Caco-2 (cell line): Measurements from ENCODE around the gene RNH1. TPM values are rescaled to one million over a fixed set of nuclear protein-coding genes. Genes with fewer than 3 reads are reported as not detected.
A peak's percentile ranks its signal among the peaks of the same experiment; 100 is the strongest.

ENCODE experiments used
- Bru-seq: library from RNA; stranded (reverse); fragments of 400-500 nt; gene quantifications from one replicate; lab custom pipeline; 2021; lab: Mats Ljungman, UMichigan
- BruChase-seq, 2 experiments: library from RNA; stranded (reverse); fragments of 400-500 nt; gene quantifications; one replicate each; lab custom pipeline; 2021; lab: Mats Ljungman, UMichigan
- BruUV-seq: library from RNA; stranded (reverse); fragments of 400-500 nt; replicated peaks from 2 replicates; lab custom pipeline; 2021; lab: Mats Ljungman, UMichigan
- CTCF ChIA-PET: fragments of 300-600 bp; sonication (Branson Sonifier 250); formaldehyde crosslinking; loops from one replicate; lab custom pipeline; 2022; ENCODE audit warnings: antibody characterized with exemption; lab: Charles Lee
- POLR2A ChIA-PET: fragments of 300-600 bp; sonication (Branson Sonifier 250); formaldehyde crosslinking; loops from one replicate; lab custom pipeline; 2022; ENCODE audit warnings: antibody characterized with exemption; lab: Charles Lee
- DNase-seq, 2 experiments: peaks; one replicate each; pipeline versions ENCODE4 v3.0.0 to v3.0.0-alpha.2; 2020 to 2022
- H3K27me3 ChIP-seq: replicated peaks from 2 replicates; pipeline ENCODE4 v1.6.0; 2011; ENCODE audit warnings: low read length; ENCODE audit not compliant: control insufficient read depth, insufficient read depth
- H3K36me3 ChIP-seq: 2 replicates; pipeline ENCODE4 v1.5.1; 2011; ENCODE audit warnings: low read length; ENCODE audit not compliant: control insufficient read depth, insufficient read depth
- H3K4me1 ChIP-seq: fragments of 250-450 bp; sonication (Bioruptor Pico); 2 replicates; pipeline ENCODE4 v1.5.1; 2020; ENCODE audit warnings: mild to moderate bottlenecking
- H3K4me3 ChIP-seq: 2 replicates; pipeline ENCODE4 v1.5.1; 2011; ENCODE audit warnings: low read depth, mild to moderate bottlenecking, control low read depth, low read length
- H3K9me3 ChIP-seq: fragments of 250-450 bp; sonication (Bioruptor Pico); 2 replicates; pipeline ENCODE4 v1.5.1; 2020; ENCODE audit warnings: mild to moderate bottlenecking, moderate library complexity
- H3K27ac Mint-ChIP-seq: one replicate; pipeline ENCODE4 v1.8.0; 2022; ENCODE audit warnings: mixed read lengths; ENCODE audit not compliant: unreplicated experiment
- H3K27me3 Mint-ChIP-seq: one replicate; pipeline ENCODE4 v1.8.0; 2022; ENCODE audit warnings: mixed read lengths; ENCODE audit not compliant: insufficient read depth, unreplicated experiment
- H3K36me3 Mint-ChIP-seq: one replicate; pipeline ENCODE4 v1.8.0; 2022; ENCODE audit warnings: mild to moderate bottlenecking, mixed read lengths; ENCODE audit not compliant: insufficient read depth, unreplicated experiment
- H3K4me1 Mint-ChIP-seq: one replicate; pipeline ENCODE4 v1.8.0; 2022; ENCODE audit warnings: low read depth, mixed read lengths; ENCODE audit not compliant: unreplicated experiment
- H3K4me3 Mint-ChIP-seq: one replicate; pipeline ENCODE4 v1.8.0; 2022; ENCODE audit warnings: mild to moderate bottlenecking, moderate library complexity, mixed read lengths; ENCODE audit not compliant: unreplicated experiment
- H3K9me3 Mint-ChIP-seq: one replicate; pipeline ENCODE4 v1.8.0; 2022; ENCODE audit warnings: mixed read lengths; ENCODE audit not compliant: unreplicated experiment
- CTCF ChIP-seq, 2 experiments: fragments of 200-600 bp in 1 of 2; IDR thresholded peaks; 1 replicate in 1 of 2; 2 replicates in 1 of 2; pipeline versions ENCODE4 v1.5.1 to v1.8.0; 2011 to 2022; ENCODE audit warnings: antibody characterized with exemption in 1 of 2, control low read depth in 1 of 2, inconsistent platforms in 1 of 2, low read depth in 1 of 2, low read length in 1 of 2, mild to moderate bottlenecking in 1 of 2, moderate library complexity in 1 of 2; ENCODE audit not compliant: insufficient read depth in 1 of 2, severe bottlenecking in 1 of 2, unreplicated experiment in 1 of 2
- intact Hi-C: fragments of 100-400 bp; cut with micrococcal nuclease; formaldehyde crosslinking; loops from one replicate; pipeline ENCODE4 v1.10.0; 2022; ENCODE audit not compliant: unreplicated experiment
- long read RNA-seq: library from polyadenylated mRNA; stranded (forward); transcript quantifications from one replicate; pipeline ENCODE4 v2.0.0, GENCODE V29; 2022
- total RNA-seq: library from RNA; stranded (reverse); gene quantifications from 2 replicates; pipeline ENCODE4 v1.2.3, GENCODE V29; 2022

RNH1 gene
- 134 and 136 TPM in 2 replicates for total RNA-seq
- percentile 67 among the genes with signal in this experiment for Bru-seq, nascent RNA
- BruChase-seq, experiment 1, labeled RNA remaining after a 2-hour chase: percentile 71 among the genes with signal in this experiment
- BruChase-seq, experiment 2, labeled RNA remaining after a 6-hour chase: percentile 87 among the genes with signal in this experiment
- long read RNA-seq, transcript RNH1-206 (10 exons, 1,725 nt): major isoform, 123 of 374 reads
- long read RNA-seq, transcript RNH1-202 (10 exons, 1,791 nt): minor isoform, 50 of 374 reads
- long read RNA-seq, transcript RNH1-203 (10 exons, 1,722 nt): minor isoform, 118 of 374 reads
- long read RNA-seq, transcript RNH1-204 (10 exons, 1,864 nt): minor isoform, 12 of 374 reads
- long read RNA-seq, partial matches to known transcripts: 30 of 374 reads
- long read RNA-seq, other reads (novel, unspliced or antisense): 34 of 374 reads

- Histone ChIP-seq H3K27me3 (no peaks in the 10 kb centered on the region), H3K9me3 (no peaks in the 10 kb centered on the region), H3K4me1 (peaks cover 7% of the 10 kb centered on the region), H3K4me3 (peak within 1 kb of the TSS; percentile 100), H3K36me3 (no peaks in the 10 kb centered on the region; the same call in none of the 2 replicates)
- TF ChIP-seq CTCF (IDR thresholded peaks at IDR 0.05; ENCODE audit: insufficient read depth in 1 of 2, low read depth in 1 of 2, low read length in 1 of 2, severe bottlenecking in 1 of 2, unreplicated experiment in 1 of 2): no peak
- CTCF ChIA-PET: interaction anchor here (0.8 to 1.0 kb wide), 3 partner anchors 59 to 300 kb away, joined by 3 to 4 read pairs (median 4); partner anchors contain the start of genes BET1L and RIC8A
- H3K27me3 Mint-ChIP-seq: no peaks in the 10 kb centered on the region
- POLR2A ChIA-PET: interaction anchor here (0.8 to 1.3 kb wide), 4 partner anchors 57 to 300 kb away, joined by 3 to 6 read pairs (median 6); partner anchors contain the start of genes BET1L, PHRF1, PTDSS2 and RIC8A
- peak; percentile 96 to 97 for DNase-seq
- H3K36me3 Mint-ChIP-seq: peaks cover 45% of the 10 kb centered on the region
- H3K9me3 Mint-ChIP-seq: no peaks in the 10 kb centered on the region
- H3K4me3 Mint-ChIP-seq: peak within 1 kb of the TSS; percentile 96
- no TSS peak for BruUV-seq
- peak within 1 kb of the TSS; percentile 100 for H3K27ac Mint-ChIP-seq
- intact Hi-C loops: loop anchor here (1.0 to 5.0 kb wide), 3 partner anchors 30 to 90 kb away; partner anchors contain the start of genes LRRC56 and PTDSS2
- H3K4me1 Mint-ChIP-seq: no peaks in the 10 kb centered on the region
These were observed at the start of gene RNH1 for GRCh38 chr11:506995-507726. Gene RNH1, minus strand, starts transcription at chr11:507242. Its CDS starts 5,080 bp downstream, at chr11:502162.

- H3K27me3 Mint-ChIP-seq: no peaks in the 10 kb centered on the region
- Histone ChIP-seq H3K4me1 (peaks cover 27% of the 10 kb centered on the region), H3K9me3 (no peaks in the 10 kb centered on the region), H3K27me3 (no peaks in the 10 kb centered on the region), H3K4me3 (peak overlapping the region; percentile 62), H3K36me3 (no peaks in the 10 kb centered on the region)
- no peak for TF ChIP-seq CTCF (IDR thresholded peaks at IDR 0.05; ENCODE audit: insufficient read depth in 1 of 2, low read depth in 1 of 2, low read length in 1 of 2, severe bottlenecking in 1 of 2, unreplicated experiment in 1 of 2)
- peaks cover 19% of the 10 kb centered on the region for H3K36me3 Mint-ChIP-seq
- H3K9me3 Mint-ChIP-seq: no peaks in the 10 kb centered on the region
- ChIA-PET CTCF (interaction anchor here (1.0 kb wide), 1 partner anchor 91 kb away, joined by 3 read pairs; no protein-coding TSS in a partner anchor), POLR2A (no interaction called here)
- no peak overlapping the region for H3K27ac Mint-ChIP-seq
- no TSS peak for BruUV-seq
- DNase-seq: no peak
- intact Hi-C loops: loop anchor here (10.0 kb wide), 1 partner anchor 169 kb away; no protein-coding TSS in a partner anchor
- H3K4me1 Mint-ChIP-seq: peaks cover 14% of the 10 kb centered on the region
- no peak overlapping the region for H3K4me3 Mint-ChIP-seq
These were observed 49.0 kb upstream of the RNH1 start for GRCh38 chr11:555780-556661.
